H1 (cell line): ENCODE measurements around the gene LYSET. TPM values are rescaled to one million over a fixed set of nuclear protein-coding genes. Genes with fewer than 3 reads are reported as not detected.

ENCODE experiments used
- CEBPB ChIP-seq: IDR thresholded peaks from 2 replicates; pipeline ENCODE4 v1.6.1; 2012; ENCODE audit warnings: low read depth, low read length
- SP4 ChIP-seq: IDR thresholded peaks from 2 replicates; pipeline ENCODE4 v1.6.1; 2012; ENCODE audit warnings: low read length, inconsistent platforms
- polyA plus RNA-seq, 7 experiments: library from polyadenylated mRNA; depleted of rRNA in 3 of 7; stranded (reverse) in 5 of 7; unstranded in 2 of 7; fragments of >200 nt in 5 of 7; fragments of 200-250 nt in 2 of 7; gene quantifications; 1 replicate in 5 of 7; 2 replicates in 1 of 7; 4 replicates in 1 of 7; pipeline versions ENCODE4 v1.2.1 to v1.2.3, GENCODE V29; 2011 to 2013; ENCODE audit warnings: missing spikeins in 2 of 7, mixed read lengths in 2 of 7
- total RNA-seq: library from RNA; stranded (reverse); fragmentation: NEBNext Ultra II Directional; extraction: Animal tissue kit (Norgen Biotek cat#: 25700); gene quantifications from 2 replicates; pipeline ENCODE4 v1.2.1, GENCODE V29; 2021
- TF ChIP-seq, protein P1 (sequence below): IDR thresholded peaks from 2 replicates; pipeline ENCODE4 v1.6.1; 2011; ENCODE audit warnings: low read length, improper control_type of control experiment

The LYSET gene
- total and polyA plus RNA-seq, 2 of the 8 experiments (the other 6 are each of a cell fraction or from before 2014, with no cell fraction given): 26.2 to 26.9 TPM

DNA sequence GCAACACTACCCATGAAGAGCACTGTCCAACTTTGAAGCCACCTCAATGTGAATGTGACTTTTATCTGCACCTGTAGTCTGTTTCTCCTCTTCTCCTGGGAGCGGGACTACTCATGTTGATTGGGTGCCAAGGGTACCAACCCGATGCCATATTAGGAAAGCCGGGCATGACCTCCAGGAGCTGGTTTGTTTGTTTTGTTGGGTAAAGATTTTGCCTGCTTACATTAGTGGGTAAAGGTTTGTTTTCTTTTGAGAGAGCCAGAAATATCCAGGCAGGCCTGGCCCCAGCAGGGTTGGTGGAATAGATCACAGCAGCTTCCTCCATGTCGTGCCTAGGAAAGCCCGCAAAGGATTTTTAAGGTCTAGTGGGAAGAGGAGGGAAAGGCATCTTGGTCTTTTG, 49.7 kb upstream of the LYSET start (continued):
- TF ChIP-seq, protein P1, sequence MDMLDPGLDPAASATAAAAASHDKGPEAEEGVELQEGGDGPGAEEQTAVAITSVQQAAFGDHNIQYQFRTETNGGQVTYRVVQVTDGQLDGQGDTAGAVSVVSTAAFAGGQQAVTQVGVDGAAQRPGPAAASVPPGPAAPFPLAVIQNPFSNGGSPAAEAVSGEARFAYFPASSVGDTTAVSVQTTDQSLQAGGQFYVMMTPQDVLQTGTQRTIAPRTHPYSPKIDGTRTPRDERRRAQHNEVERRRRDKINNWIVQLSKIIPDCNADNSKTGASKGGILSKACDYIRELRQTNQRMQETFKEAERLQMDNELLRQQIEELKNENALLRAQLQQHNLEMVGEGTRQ: no peak
- no peak for TF ChIP-seq SP4
- TF ChIP-seq CEBPB: no peak
